Heart right ventricle (tissue), 16 donors: ENCODE results near the gene ILDR1. TPM values are rescaled to one million over a fixed set of nuclear protein-coding genes. Genes with fewer than 3 reads are reported as not detected.

Source experiments
- ATAC-seq, 8 donors: fragments of 200-7000 bp; cut with Tn5 transposase; one replicate each; pipeline ENCODE4 v1.9.1; 2020; ENCODE audit warnings: mild to moderate bottlenecking in 8 of 8, moderate library complexity in 8 of 8, moderate number of reproducible peaks in 1 of 8
- DNase-seq, 2 donors: peaks; one replicate each; pipeline ENCODE4 v3.0.0-alpha.2; 2020
- H3K27ac ChIP-seq, 10 donors: fragments of 200-600 bp; sonication (generic) in 2 of 10; one replicate each; pipeline versions ENCODE4 v1.5.0 to v1.8.0; 2020 to 2022; ENCODE audit warnings: mild to moderate bottlenecking in 3 of 10
- H3K27me3 ChIP-seq, 7 donors: fragments of 200-600 bp; one replicate each; pipeline ENCODE4 v1.8.0; 2021 to 2022; ENCODE audit warnings: mild to moderate bottlenecking in 2 of 7
- H3K36me3 ChIP-seq, 9 donors: fragments of 200-600 bp; sonication (generic) in 1 of 9; one replicate each; pipeline versions ENCODE4 v1.5.0 to v1.8.0; 2020 to 2022; ENCODE audit warnings: mild to moderate bottlenecking in 2 of 9
- H3K4me1 ChIP-seq, 9 donors: fragments of 200-600 bp; sonication (generic) in 1 of 9; one replicate each; pipeline versions ENCODE4 v1.5.0 to v1.8.0; 2020 to 2022; ENCODE audit warnings: mild to moderate bottlenecking in 4 of 9
- H3K4me3 ChIP-seq, 10 donors: fragments of 200-600 bp; sonication (generic) in 2 of 10; one replicate each; pipeline versions ENCODE4 v1.5.0 to v1.8.0; 2020 to 2022; ENCODE audit warnings: mild to moderate bottlenecking in 7 of 10, moderate library complexity in 2 of 10
- H3K9me3 ChIP-seq, 11 donors: fragments of 200-600 bp in 10 of 11; sonication (generic) in 2 of 11; one replicate each; pipeline versions ENCODE4 v1.5.0 to v1.8.0; 2013 to 2022; ENCODE audit warnings: mild to moderate bottlenecking in 2 of 11, control low read depth in 1 of 11, moderate library complexity in 1 of 11
- WGBS, 2 donors: extraction: QIAGEN DNeasy Blood & Tissue Kit; methylation state at CpG; one replicate each; pipeline ENCODE4 v1.1.7; 2013; ENCODE audit warnings: inconsistent platforms in 1 of 2; 5-methylcytosine and 5-hydroxymethylcytosine counted together
- intact Hi-C, 10 donors: fragments of 100-400 bp; cut with DNase I; formaldehyde crosslinking; loops; one replicate each; pipeline versions ENCODE4 v1.11.1 to v1.14.2; 2022
- polyA plus RNA-seq, 2 donors: library from polyadenylated mRNA; stranded (reverse); fragments of 200-250 nt; gene quantifications; one replicate each; pipeline ENCODE4 v1.2.3, GENCODE V29; 2013
- total RNA-seq, 10 donors: library from RNA; stranded (reverse); fragmentation: NEBNext Ultra II Directional in 3 of 10; extraction: Animal tissue kit (Norgen Biotek cat#: 25700) in 3 of 10; gene quantifications; one replicate each; pipeline versions ENCODE4 v1.2.1 to v1.2.4, GENCODE V29; 2021 to 2023
- TF ChIP-seq, protein P1 (sequence below), 9 donors: fragments of 200-600 bp; sonication (generic) in 2 of 9; IDR thresholded peaks; one replicate each; pipeline versions ENCODE4 v1.5.0 to v1.8.0; 2021 to 2022; ENCODE audit warnings: antibody characterized with exemption in 9 of 9, mild to moderate bottlenecking in 5 of 9, moderate library complexity in 1 of 9
- donor health status: Arrhythmogenic right ventricular cardiomyopathy.
- donor health status: ischemic (EF 13 %, LVEDD 7.1; RV severe dilation, severe dysfunction).
- donor health status: healthy with polysubstance abuse.
- donor health status: DM: no; HTN: yes; CAD: no.
- donor health status: DM: no; HTN: no; CAD: no.
- donor health status: ischemic (EF 25% LVEDD 6.9; RV normal size, moderate dysfunction).
- donor health status: ischemic (EF 25% LVEDD 5.7; RV mildly dilated, moderate dysfunction).
- donor health status: healthy.
- donor health status: DM: yes; HTN: yes; CAD: no.
- donor health status: Ischemic cardiomyopathy.
- donor health status: ischemic (EF 35%, LVEDD 5.7; RV mildly dilated, moderate dysfunction).
- donor health status: nonischemic (EF 11% LVEDD 7.7; RV severe dilation, severe dysfunction).
- donor health status: DM: yes; HTN: yes; CAD: no.
- donor health status: PGD.
- donor health status: ischemic (EF 29% LVEDD 5.4; RV normal size, mild dysfunction).
- donor health status: nonischemic (EF 23%, LVEDD 6.1; RV moderate dilation, normal function).

Gene ILDR1
- total and polyA plus RNA-seq, 12 donors: 0.13 to 0.25 (median 0.19) TPM; not detected in 8

- no peak overlapping the region for H3K27ac ChIP-seq
- H3K27me3 ChIP-seq: no peaks in the 10 kb centered on the region
- peak in 2 of 8 donors; percentile 52 to 78 for ATAC-seq
- no peak for DNase-seq
- H3K4me3 ChIP-seq: no peak overlapping the region
- intact Hi-C loops: loop anchor here in 4 of 10 donors (10.0 kb wide), 3 partner anchors 105 to 445 kb away; partner anchors contain the start of gene POLQ (in 3 of the 4)
- H3K9me3 ChIP-seq: no peaks in the 10 kb centered on the region
- TF ChIP-seq, protein P1, sequence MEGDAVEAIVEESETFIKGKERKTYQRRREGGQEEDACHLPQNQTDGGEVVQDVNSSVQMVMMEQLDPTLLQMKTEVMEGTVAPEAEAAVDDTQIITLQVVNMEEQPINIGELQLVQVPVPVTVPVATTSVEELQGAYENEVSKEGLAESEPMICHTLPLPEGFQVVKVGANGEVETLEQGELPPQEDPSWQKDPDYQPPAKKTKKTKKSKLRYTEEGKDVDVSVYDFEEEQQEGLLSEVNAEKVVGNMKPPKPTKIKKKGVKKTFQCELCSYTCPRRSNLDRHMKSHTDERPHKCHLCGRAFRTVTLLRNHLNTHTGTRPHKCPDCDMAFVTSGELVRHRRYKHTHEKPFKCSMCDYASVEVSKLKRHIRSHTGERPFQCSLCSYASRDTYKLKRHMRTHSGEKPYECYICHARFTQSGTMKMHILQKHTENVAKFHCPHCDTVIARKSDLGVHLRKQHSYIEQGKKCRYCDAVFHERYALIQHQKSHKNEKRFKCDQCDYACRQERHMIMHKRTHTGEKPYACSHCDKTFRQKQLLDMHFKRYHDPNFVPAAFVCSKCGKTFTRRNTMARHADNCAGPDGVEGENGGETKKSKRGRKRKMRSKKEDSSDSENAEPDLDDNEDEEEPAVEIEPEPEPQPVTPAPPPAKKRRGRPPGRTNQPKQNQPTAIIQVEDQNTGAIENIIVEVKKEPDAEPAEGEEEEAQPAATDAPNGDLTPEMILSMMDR (IDR thresholded peaks at IDR 0.05): peak in 5 of 9 donors; percentile 16 to 40 (median 33)
- peaks cover 0 to 10% (median 0%) of the 10 kb centered on the region in 9 donors for H3K4me1 ChIP-seq
- H3K36me3 ChIP-seq: no peaks in the 10 kb centered on the region
Observed at GRCh38 chr3:121989943-121990342, 32.1 kb downstream of the ILDR1 start.

GRCh38 chr3:121988146-121988545 lies 33.9 kb downstream of the ILDR1 start:
- H3K4me1 ChIP-seq: no peaks in the 10 kb centered on the region
- no peak overlapping the region for H3K27ac ChIP-seq
- H3K27me3 ChIP-seq: no peaks in the 10 kb centered on the region
- intact Hi-C loops: no loop called here
- H3K9me3 ChIP-seq: peaks cover 0 to 15% (median 10%) of the 10 kb centered on the region in 11 donors
- H3K4me3 ChIP-seq: no peak overlapping the region
- ATAC-seq (no peak), DNase-seq (no peak)
- no peaks in the 10 kb centered on the region for H3K36me3 ChIP-seq
- TF ChIP-seq, protein P1 (IDR thresholded peaks at IDR 0.05): no peak
- 80 to 91% methylated on average over 2 of the region's 2 CpGs for WGBS, 2 donors

DNA sequence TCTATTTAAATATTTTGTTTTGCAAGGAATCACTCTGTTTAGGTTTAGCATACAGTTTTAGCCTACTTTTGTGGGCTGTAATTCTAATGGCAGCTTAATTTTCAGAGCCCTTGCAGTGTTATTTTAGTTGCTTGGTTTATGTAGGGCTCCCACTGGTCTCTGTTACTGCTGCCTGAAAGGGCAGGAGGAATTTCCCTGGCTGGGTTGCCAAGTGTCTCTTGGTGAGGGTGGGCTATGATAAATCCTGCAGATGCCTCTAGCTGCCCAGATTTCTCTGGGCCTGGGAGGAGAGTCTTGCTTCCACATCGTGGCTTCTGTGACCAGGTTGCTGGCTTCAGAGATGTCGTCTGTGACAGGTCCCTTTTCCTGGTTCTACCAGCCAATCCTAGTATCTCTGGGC lies 36.2 kb downstream of the ILDR1 start:
- Histone ChIP-seq H3K9me3 (peaks cover 0 to 24% (median 13%) of the 10 kb centered on the region in 11 donors), H3K27me3 (no peaks in the 10 kb centered on the region), H3K27ac (no peak overlapping the region), H3K4me1 (no peaks in the 10 kb centered on the region), H3K4me3 (no peak overlapping the region), H3K36me3 (no peaks in the 10 kb centered on the region)
- ATAC-seq (no peak), DNase-seq (no peak)
- TF ChIP-seq, protein P1 (IDR thresholded peaks at IDR 0.05): no peak
- intact Hi-C loops: no loop called here
- 72 to 73% methylated on average over 2 of the region's 2 CpGs for WGBS, 2 donors

DNA sequence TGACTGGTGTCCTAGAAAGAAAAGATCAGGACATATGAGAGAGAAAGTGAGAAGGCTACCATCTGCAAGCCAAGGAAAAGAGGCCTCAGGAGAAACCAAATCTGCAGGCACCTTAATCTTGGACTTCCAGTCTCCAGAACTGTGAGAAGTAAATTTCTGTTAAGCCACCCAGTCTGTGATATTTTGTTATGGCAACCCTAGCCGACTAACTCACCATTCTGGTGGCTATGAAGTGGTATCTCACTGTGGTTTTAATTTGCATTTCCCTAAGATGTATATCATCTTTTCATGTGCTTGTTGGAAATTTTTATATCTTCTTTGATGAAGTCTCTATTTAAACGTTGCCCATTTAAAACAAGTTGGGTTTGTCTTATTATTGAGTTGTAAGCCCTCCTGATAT lies 40.6 kb downstream of the ILDR1 start:
- WGBS, 2 donors: 90 to 91% methylated on average over 2 of the region's 2 CpGs
- intact Hi-C loops: no loop called here
- H3K27me3 ChIP-seq: no peaks in the 10 kb centered on the region
- H3K4me1 ChIP-seq: peaks cover 0 to 6% (median 0%) of the 10 kb centered on the region in 9 donors
- TF ChIP-seq, protein P1 (IDR thresholded peaks at IDR 0.05): no peak
- ATAC-seq (no peak), DNase-seq (no peak)
- H3K9me3 ChIP-seq: peaks cover 0 to 31% (median 13%) of the 10 kb centered on the region in 11 donors
- H3K36me3 ChIP-seq: no peaks in the 10 kb centered on the region
- no peak overlapping the region for H3K4me3 ChIP-seq
- no peak overlapping the region for H3K27ac ChIP-seq
